Left renal pelvis (tissue), 4 donors: ENCODE data around the gene OR51F1. TPM values are rescaled to one million over a fixed set of nuclear protein-coding genes. Genes with fewer than 3 reads are reported as not detected.
"Not testable (repeated sequence)": the region's sequence is repeated elsewhere in the genome, so short reads cannot be mapped to it uniquely, and the experiment has no call there.

Experiments
- DNase-seq, 4 donors: peaks; one replicate each; pipeline ENCODE4 v3.0.0-alpha.2; 2013; ENCODE audit warnings: low read depth in 4 of 4, low spot score in 3 of 4
- polyA plus RNA-seq, 4 donors: library from polyadenylated mRNA; unstranded; fragments of 120-200 nt; gene quantifications; one replicate each; pipeline ENCODE4 v1.2.1, GENCODE V29; 2013; ENCODE audit not compliant: insufficient read length in 4 of 4

OR51F1 gene, protein sequence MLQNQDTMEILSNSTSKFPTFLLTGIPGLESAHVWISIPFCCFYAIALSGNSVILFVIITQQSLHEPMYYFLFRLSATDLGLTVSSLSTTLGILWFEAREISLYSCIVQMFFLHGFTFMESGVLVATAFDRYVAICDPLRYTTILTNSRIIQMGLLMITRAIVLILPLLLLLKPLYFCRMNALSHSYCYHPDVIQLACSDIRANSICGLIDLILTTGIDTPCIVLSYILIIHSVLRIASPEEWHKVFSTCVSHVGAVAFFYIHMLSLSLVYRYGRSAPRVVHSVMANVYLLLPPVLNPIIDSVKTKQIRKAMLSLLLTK
- not detected for polyA plus RNA-seq

DNA sequence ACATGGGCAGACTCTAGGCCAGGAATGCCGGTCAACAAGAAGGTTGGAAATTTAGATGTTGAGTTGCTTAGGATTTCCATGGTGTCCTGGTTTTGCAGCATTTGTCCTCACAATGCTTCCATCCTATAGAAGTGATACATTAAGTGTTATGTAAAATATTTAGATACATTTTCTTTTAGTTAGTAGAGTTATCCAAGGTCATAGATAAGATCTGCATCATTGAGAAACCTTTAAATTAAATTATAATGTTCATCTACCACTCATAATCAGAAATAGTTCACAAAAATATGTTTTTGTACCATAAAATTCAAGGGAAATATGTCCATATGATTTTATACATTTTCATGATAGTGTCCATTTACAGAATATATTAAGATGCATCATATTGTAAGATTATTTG, at the start of gene OR51F1:
TSS of gene OR51F1 (minus strand) at position 101 of the 400 bp plus-strand sequence. CDS start at position 101, 0 bp downstream.
- no peak for DNase-seq

DNA sequence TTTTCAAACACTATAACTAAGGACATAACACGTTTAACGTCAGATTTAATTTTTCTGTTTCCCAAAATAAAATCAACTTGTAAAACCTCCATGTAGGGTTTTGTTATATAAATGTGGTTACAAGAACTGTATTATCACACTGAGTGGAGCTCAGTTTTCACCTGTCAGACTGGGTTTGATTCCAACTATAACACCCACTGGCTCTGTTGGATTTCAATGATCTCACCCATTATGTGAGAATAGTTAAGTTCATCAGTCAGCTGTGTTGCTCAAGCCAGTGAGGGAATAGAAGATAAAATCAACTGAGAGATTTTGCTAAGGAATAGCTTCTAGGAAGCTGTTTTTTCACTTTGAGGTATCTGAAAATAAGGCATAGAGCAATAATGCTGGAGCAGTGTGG, 39.5 kb upstream of the OR51F1 start:
- no peak for DNase-seq

DNA sequence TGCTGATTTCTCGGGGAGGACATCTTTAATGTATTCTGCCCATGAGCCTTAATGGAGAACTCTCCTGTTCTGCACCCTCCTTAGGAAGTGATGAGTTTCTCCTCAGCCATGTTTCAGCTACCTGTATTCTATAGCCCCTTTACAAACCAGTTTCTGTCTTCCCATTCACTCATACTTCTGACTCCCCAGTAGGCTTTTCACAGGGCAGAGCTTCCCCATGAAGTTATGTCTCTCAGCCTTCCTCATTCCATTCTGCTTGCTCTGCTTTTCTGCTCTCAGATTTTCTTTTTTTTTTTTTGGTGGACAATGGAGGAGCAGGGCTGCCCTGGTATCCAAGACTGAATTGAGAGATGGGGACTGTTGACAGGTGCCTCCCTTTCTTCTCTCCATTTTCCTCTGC, 38.7 kb upstream of the OR51F1 start:
- no peak for DNase-seq

DNA sequence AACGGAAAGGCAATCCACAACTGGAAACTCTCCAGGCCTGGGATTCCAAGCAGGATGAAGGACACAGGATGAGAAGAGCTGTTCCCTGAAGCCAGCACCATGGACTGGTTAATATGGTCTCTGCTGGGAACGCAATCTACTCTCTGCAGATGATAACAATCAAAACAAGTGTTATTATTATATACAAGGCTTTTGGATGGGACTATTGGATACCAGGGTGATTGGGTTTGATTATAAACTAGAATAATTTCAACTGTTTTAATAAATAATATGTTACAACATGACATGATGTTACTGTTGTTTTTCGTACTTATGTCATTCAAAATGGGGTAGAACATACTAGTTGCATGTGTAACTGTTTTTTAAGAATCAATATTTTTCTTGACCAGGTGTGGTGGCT, 34.5 kb upstream of the OR51F1 start, which contains the start of gene OR52R1:
TSS of gene OR52R1 (minus strand) at position 101 of the 400 bp plus-strand sequence. CDS start at position 101, 0 bp downstream.
- no peak for DNase-seq

DNA sequence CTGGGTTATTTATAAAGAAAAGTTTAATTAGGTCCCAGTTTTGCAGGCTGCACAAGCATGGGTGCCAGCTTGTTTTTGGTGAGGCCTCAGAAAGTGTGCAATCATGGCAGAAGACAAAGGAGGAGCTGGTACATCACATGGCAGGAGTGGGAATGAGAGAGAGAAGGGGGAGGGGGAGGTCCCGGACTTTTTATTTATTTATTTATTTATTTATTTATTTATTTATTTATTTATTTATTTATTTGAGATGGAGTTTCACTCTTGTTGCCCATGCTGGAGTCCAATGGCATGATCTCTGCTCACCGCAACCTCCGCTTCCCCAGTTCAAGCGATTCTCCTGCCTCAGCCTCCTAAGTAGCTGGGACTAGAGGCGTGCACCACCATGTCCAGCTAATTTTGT, 31.6 kb upstream of the OR51F1 start:
- DNase-seq, result not testable (repeated sequence)

DNA sequence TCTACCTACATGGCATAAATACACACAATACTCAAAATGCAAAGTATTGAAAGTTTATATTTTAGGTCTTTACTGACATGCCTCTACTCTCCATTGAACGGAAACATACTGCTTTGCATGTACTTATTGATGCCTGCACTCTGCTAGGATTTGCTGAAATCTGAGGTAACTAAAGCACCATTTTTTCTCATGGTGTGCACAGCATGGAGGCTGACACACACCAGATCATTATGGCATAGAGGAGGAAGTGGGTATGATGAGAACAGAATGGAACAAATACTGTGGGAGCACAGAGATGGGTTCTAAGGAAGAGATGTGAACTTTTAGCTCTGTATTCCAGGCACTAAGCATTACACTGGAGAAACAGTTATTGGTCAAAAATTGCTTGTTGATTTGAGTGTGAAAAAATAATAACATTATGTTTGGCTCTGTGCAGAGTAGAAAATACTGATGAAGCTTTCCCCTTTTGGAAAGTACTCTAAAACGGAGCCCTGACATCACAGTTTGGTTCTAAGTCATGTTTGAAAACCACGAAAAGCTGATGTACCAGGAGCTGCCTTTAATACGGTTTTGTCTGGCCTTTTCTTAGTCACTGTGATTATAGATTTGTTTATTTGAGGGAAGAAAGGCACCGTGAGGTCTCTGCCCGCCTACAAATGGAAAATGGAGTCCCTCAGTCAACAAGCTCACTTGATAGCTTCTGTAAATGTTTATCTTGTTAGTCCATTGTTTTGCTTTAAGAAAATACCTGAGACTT, 28.9 kb upstream of the OR51F1 start:
- no peak for DNase-seq

DNA sequence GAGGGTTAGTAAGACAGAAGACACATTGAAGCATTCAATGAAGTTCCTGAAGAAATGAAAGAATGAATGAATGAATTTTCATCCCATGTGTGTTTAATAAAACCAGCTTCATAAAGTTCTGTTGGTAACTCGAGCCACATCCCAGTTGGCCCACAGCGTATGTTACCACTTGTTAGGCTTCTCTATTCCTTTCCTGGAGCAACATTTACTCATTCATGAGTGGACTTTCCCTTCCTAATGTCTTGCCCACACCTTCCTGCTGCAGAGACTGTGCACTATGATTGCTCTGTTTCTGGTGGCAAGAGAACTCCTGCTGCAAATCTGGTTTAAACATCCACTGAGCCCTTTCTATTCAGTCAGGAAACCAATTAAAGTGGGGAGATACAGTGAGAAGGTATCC, 27.5 kb upstream of the OR51F1 start:
- DNase-seq, result no peak

DNA sequence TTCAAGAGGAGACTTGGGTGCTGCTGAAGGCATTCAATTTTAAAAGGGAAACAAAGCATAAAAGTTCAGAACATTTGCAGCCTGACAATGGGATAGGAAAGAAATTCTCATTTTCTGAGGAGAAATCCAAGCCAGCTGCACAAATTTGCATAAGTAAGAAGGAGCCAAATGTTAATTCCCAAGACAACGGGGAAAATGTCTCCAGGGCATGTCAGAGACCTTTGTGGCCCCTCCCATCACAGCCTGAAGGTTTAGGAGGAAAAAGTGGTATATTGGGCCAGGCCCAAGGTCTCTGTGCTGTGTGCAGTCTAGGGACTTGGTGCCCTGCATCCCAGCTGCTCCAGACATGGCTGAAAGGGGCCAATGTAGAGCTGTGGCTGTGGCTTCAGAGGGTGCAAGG, 12.7 kb upstream of the OR51F1 start:
- DNase-seq, result no peak

DNA sequence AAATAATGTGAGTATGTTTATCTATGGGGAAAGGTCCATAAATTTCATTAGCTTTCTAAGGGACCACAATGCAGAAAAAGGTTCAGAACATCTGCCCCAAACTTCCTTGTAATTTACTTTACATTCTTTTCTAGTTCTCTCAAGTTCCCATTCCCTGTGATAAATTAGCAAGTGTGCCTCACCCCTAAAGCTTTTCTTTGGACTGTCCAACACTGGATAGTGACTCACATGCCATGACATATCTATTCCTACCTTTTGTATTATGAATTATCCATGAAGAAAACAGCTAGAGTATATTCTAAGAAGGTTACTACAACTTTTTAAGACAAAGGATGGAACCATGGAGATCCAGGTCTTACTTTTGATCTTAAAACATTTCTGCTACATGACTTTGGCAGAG, 1.6 kb downstream of the OR51F1 start:
- DNase-seq, result no peak

DNA sequence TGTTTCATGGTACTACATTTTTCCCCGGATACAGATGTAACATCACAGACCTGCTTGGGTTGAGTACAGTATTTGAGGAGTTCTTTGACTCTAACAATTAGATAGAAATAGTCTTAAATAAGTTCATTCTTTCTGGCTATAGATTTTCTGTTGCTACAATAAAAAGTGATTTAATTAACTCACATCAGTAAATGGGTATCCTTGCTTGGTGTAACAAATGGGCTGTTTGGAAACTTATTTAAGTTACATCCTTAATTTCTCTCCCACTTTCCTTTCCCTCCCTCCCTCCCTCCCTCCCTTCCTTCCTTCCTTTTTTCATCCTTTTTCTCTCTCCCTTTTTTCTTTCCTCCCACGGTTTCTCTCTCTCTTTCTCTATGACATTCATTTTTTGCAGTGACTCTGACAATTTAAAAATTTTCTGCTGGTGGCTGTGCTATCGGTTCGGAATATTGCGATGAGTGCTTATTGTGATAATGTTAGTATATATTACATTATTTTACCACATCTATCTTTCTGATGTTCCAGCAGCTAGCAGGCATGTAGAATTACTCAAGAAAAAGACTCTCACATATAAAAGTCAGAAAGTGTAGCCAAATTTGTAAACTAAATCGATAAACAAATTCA, 3.2 kb downstream of the OR51F1 start:
- DNase-seq, result no peak

DNA sequence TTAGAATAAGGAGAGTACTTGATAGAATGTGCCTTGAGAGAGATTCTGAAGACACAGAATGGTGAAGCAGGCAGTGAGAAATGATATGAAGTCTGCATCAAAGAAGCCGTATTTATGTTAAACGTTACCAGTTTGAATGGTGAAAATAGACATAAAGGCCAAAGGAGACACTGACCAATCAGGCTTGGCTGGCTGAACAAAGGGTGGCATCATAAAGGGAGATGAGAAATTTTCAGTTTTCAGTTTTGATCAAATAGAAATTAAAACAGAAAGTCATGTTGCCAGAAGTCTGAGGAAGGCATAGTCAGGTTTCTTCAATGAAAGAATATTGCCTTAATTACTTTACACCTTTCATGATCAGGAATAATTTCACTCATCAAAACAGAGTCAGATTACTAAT, 6.6 kb downstream of the OR51F1 start:
- DNase-seq, result no peak

DNA sequence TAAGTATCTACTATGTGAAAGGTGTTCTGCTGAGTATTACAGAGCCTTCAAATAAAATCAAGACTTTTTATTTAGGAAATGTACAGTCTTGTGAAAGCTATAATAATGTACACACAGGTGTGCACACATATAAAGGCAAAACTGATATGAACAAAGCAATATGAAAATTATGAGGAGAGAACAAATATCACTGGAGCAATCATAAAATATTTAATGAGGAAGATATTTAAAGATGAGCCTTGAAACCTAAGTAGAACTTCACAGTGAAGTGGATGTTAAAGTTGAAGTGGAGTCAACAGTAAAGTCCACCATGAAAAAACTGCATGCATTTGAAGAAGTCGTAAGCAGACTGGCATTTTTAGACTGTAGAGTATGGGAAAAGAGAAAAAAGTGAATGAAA, 18.5 kb downstream of the OR51F1 start:
- DNase-seq, result no peak

DNA sequence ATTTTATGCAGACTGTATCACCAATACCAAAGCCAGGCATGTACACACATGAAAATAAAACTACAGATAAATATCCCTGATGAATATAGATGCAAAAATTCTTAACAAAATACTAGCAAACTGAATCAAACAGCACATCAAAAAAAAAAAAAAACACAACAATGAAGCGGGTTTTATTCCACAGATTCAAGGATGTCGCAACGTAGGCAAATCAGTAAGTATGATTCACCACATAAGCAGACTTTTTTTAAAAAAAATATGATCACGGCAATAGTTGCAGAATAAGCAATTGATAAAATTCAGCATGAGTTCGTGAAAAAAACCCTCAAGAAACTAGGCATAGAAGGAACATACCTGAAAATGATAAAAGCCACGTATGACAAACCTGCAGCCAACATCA, 21.3 kb downstream of the OR51F1 start:
- no peak for DNase-seq

DNA sequence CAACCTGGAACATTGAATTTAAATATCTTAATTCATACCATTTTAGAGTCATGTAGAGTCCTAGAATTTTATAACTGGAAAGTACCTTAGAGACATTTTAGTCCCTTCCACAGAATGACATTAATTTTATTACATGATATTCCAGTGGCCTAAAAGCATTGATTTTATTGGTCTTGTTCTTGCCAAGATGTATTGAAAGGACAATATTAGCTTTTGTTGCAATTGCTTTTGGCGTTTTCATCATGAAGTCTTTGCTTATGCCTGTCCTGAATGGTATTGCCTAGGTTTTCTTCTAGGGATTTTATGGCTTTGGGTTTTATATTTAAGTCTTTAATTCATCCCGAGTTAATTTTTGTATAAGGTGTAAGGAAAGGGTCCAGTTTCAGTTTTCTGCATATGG, 29.0 kb downstream of the OR51F1 start:
- DNase-seq, result no peak

DNA sequence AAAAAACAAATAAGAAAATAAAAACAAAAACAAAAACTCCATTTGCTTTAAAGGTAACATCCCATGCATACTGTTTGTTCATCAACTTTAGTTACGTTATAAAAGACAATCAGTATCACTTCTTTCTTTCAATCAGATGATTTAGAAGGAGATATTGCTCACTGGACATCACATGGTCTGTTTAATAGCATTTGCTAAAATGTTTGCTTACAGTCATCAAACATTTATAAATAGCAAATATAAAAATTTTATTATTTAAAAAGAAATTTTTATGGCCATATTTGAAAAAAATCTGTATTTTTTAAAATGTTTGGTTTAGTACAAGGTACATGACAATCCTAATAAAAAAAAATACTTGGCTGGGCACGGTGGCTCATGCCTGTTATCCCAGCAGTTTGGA, 42.6 kb downstream of the OR51F1 start:
- DNase-seq, result no peak

DNA sequence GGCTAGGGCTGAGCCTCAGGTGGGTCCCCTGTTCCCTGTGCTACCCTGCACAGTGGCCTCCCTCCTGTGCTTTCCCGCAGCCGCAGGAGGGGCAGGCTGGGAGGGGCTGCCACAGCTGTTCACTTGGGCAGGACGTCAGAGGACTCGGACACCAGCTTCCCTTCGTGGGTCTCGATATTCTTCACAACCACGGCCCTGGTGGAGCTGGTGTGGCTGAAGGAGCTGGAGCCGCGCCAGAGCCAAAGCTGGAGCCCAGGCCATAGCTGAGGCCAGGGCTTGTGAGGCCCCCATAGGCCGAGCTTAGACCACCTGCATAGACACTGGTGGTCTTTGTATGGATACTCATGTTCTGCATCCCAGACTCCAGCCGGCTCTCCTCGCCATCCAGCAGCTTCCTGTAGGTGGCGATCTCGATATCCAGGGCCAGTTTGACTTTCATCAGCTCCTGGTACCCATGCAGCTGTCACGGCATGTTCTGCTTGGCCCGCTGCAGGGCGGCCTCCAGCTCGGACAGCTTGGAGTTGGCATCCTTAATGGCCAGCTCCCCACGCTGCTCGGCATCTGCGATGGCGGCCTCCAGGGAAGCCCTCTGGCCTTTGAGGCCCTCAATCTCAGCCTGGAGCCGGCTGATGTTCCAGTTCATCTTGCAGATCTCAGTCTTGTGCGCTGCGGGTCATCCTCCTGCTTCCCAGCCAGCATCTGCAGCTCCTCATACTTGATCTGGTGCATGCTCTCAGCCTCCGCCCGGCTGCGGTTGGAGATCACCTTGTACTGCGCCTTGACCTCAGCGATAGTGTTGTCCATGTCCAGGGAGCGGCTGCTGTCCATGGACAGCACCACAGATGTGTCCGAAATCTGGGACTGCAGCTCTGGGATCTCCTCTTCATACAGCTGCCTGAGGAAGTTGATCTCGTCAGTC, 46.9 kb downstream of the OR51F1 start:
- not testable (repeated sequence) for DNase-seq
